WTC11 (cell line): Measurements from ENCODE around the gene CTBP1. TPM values are rescaled to one million over a fixed set of nuclear protein-coding genes. Genes with fewer than 3 reads are reported as not detected.

Source experiments
- ATAC-seq: fragments of 200-7000 bp; cut with Tn5 transposase; 2 replicates; pipeline ENCODE4 v1.10.0; 2021; ENCODE audit warnings: mild to moderate bottlenecking, moderate library complexity
- CTCF ChIA-PET: fragments of 300-600 bp; sonication (Branson Sonifier 250); formaldehyde crosslinking; loops from one replicate; lab custom pipeline; 2021; ENCODE audit warnings: antibody characterized with exemption; lab: Charles Lee
- POLR2A ChIA-PET: fragments of 350-600 bp; sonication (Branson Sonifier 250); formaldehyde crosslinking; loops from one replicate; lab custom pipeline; 2021; ENCODE audit warnings: antibody characterized with exemption; lab: Charles Lee
- DNase-seq: peaks from one replicate; pipeline ENCODE4 v3.0.0; 2021; ENCODE audit warnings: low spot score
- H3K27ac Mint-ChIP-seq: 2 replicates; pipeline ENCODE4 v1.8.0; 2021; ENCODE audit warnings: mixed read lengths
- H3K27me3 Mint-ChIP-seq: 2 replicates; pipeline ENCODE4 v1.8.0; 2021; ENCODE audit warnings: low read depth, mild to moderate bottlenecking, moderate library complexity, mixed read lengths
- H3K36me3 Mint-ChIP-seq: 2 replicates; pipeline ENCODE4 v1.8.0; 2021; ENCODE audit warnings: mixed read lengths
- H3K4me1 Mint-ChIP-seq: 2 replicates; pipeline ENCODE4 v1.8.0; 2022; ENCODE audit warnings: mixed read lengths
- H3K4me3 Mint-ChIP-seq: 2 replicates; pipeline ENCODE4 v1.8.0; 2021; ENCODE audit warnings: mild to moderate bottlenecking, moderate library complexity, mixed read lengths
- H3K9me3 Mint-ChIP-seq: 2 replicates; pipeline ENCODE4 v1.8.0; 2021; ENCODE audit warnings: mixed read lengths
- AFF4 ChIP-seq: sonication (generic); formaldehyde crosslinking; IDR thresholded peaks from 2 replicates; pipeline ENCODE4 v1.8.1; 2023; ENCODE audit warnings: mild to moderate bottlenecking, missing genetic modification reagents, borderline replicate concordance
- ATF6 ChIP-seq: sonication (generic); formaldehyde crosslinking; IDR thresholded peaks from 2 replicates; pipeline ENCODE4 v1.8.1; 2023; ENCODE audit warnings: mild to moderate bottlenecking, missing genetic modification reagents
- CREM ChIP-seq: sonication (generic); formaldehyde crosslinking; IDR thresholded peaks from 2 replicates; pipeline ENCODE4 v1.8.1; 2022; ENCODE audit warnings: mild to moderate bottlenecking, missing genetic modification reagents, moderate library complexity
- FOXK1 ChIP-seq: sonication (generic); formaldehyde crosslinking; IDR thresholded peaks from 2 replicates; pipeline ENCODE4 v1.8.0; 2022; ENCODE audit warnings: mild to moderate bottlenecking, moderate library complexity, missing genetic modification reagents
- IRF1 ChIP-seq: sonication (generic); formaldehyde crosslinking; IDR thresholded peaks from 2 replicates; pipeline ENCODE4 v1.8.0; 2023; ENCODE audit warnings: missing genetic modification reagents
- NFYB ChIP-seq: sonication (generic); formaldehyde crosslinking; conservative IDR thresholded peaks from 2 replicates; pipeline ENCODE4 v1.8.0; 2022; ENCODE audit warnings: low read depth, missing genetic modification reagents
- RELA ChIP-seq: sonication (generic); formaldehyde crosslinking; IDR thresholded peaks from 2 replicates; pipeline ENCODE4 v1.8.1; 2022; ENCODE audit warnings: missing genetic modification reagents, mild to moderate bottlenecking, borderline replicate concordance
- TP53 ChIP-seq: sonication (generic); formaldehyde crosslinking; IDR thresholded peaks from 2 replicates; pipeline ENCODE4 v1.8.1; 2023; ENCODE audit warnings: mild to moderate bottlenecking, missing genetic modification reagents
- USF2 ChIP-seq: sonication (generic); formaldehyde crosslinking; IDR thresholded peaks from 2 replicates; pipeline ENCODE4 v1.8.1; 2023; ENCODE audit warnings: mild to moderate bottlenecking, missing genetic modification reagents, moderate library complexity
- ZNF396 ChIP-seq: fragments of 250-450 bp; sonication (Bioruptor Pico); IDR thresholded peaks from 2 replicates; pipeline ENCODE4 v1.8.0; 2021; ENCODE audit warnings: mild to moderate bottlenecking, moderate library complexity, borderline replicate concordance
- ZNF512 ChIP-seq: sonication (generic); formaldehyde crosslinking; IDR thresholded peaks from 2 replicates; pipeline ENCODE4 v1.8.1; 2022; ENCODE audit warnings: missing genetic modification reagents, borderline replicate concordance
- ZNF671 ChIP-seq: fragments of 250-450 bp; sonication (Bioruptor Pico); IDR thresholded peaks from 2 replicates; pipeline ENCODE4 v1.8.0; 2021; ENCODE audit warnings: mild to moderate bottlenecking
- total RNA-seq: library from RNA; stranded (reverse); gene quantifications from 3 replicates; pipeline ENCODE4 v1.2.3, GENCODE V29; 2021
- TF ChIP-seq, protein P1 (sequence below): sonication (generic); formaldehyde crosslinking; IDR thresholded peaks from 2 replicates; pipeline ENCODE4 v1.8.0; 2022; ENCODE audit warnings: mild to moderate bottlenecking, missing genetic modification reagents

Gene CTBP1
- total RNA-seq, 1 experiment from 2014 or later, result 143 TPM

DNA sequence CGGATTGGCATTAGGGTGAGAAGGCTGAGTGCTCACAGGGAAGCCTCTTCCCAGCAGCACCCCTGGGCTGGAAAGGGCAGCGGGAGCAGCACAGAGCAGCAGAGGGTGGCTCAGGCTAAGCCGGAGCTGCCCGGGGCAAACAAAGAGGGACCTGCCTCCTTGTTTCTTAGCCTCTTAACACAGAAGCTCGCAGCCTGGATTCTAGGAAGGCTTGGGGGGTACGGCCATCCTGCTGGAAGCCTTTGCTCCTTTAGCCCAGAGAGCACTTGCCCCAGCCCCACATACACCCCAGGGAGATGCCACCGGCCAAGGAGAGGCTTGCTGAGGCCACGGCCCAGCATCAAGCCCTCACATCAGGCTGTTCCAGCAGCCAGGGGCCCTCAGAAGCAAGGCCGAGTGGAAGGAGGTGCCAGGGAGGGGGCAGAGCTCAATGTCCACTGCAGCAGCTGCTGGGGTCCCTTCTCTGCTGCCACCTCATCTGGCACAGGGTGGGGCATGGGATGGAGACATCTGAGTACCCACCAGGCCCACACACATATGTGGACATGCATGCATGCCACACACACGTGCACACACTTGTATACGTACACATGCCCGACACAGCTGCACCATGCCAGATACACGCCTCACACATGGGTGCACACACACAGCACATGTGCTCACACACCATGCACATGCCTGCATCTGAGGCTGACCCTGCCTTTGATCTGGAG is 56.3 kb downstream of the CTBP1 start:
- Mint-ChIP-seq H3K4me1 (no peaks in the 10 kb centered on the region), H3K4me3 (no peak overlapping the region), H3K27ac (no peak overlapping the region), H3K36me3 (no peaks in the 10 kb centered on the region), H3K27me3 (peaks cover 4% of the 10 kb centered on the region; the same call in 1 of the 2 replicates), H3K9me3 (peaks cover 5% of the 10 kb centered on the region)
- ChIA-PET CTCF (no interaction called here), POLR2A (no interaction called here)
- DNase-seq (peak; percentile 7), ATAC-seq (no peak)
- TF ChIP-seq ATF6 (CRISPR knock-in tag), result no peak

- peaks cover 5% of the 10 kb centered on the region for H3K9me3 Mint-ChIP-seq
- no peak for DNase-seq
- no peak for TF ChIP-seq AFF4 (CRISPR knock-in tag)
- TF ChIP-seq, protein P1, sequence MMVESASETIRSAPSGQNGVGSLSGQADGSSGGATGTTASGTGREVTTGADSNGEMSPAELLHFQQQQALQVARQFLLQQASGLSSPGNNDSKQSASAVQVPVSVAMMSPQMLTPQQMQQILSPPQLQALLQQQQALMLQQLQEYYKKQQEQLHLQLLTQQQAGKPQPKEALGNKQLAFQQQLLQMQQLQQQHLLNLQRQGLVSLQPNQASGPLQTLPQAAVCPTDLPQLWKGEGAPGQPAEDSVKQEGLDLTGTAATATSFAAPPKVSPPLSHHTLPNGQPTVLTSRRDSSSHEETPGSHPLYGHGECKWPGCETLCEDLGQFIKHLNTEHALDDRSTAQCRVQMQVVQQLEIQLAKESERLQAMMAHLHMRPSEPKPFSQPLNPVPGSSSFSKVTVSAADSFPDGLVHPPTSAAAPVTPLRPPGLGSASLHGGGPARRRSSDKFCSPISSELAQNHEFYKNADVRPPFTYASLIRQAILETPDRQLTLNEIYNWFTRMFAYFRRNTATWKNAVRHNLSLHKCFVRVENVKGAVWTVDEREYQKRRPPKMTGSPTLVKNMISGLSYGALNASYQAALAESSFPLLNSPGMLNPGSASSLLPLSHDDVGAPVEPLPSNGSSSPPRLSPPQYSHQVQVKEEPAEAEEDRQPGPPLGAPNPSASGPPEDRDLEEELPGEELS (CRISPR knock-in tag), result no peak
- no peak for TF ChIP-seq FOXK1
- TF ChIP-seq ZNF671 (CRISPR knock-in tag), result no peak
- no peak for TF ChIP-seq ZNF396 (CRISPR knock-in tag)
- TF ChIP-seq TP53, result no peak
- no peak for TF ChIP-seq CREM (CRISPR knock-in tag)
- no peak for TF ChIP-seq IRF1 (CRISPR knock-in tag)
- TF ChIP-seq ZNF512 (CRISPR knock-in tag), result no peak
- no peak for TF ChIP-seq RELA (CRISPR knock-in tag)
- no peak for TF ChIP-seq USF2 (CRISPR knock-in tag)
- no peak for TF ChIP-seq NFYB (CRISPR knock-in tag)
- TF ChIP-seq, all 79 proteins: peak for 0
- H3K4me3 Mint-ChIP-seq, result no peak overlapping the region
- H3K27me3 Mint-ChIP-seq, result peaks cover 4% of the 10 kb centered on the region; the same call in 1 of the 2 replicates
- no peak for ATAC-seq
- CTCF ChIA-PET, result no interaction called here
- POLR2A ChIA-PET, result no interaction called here
- no peaks in the 10 kb centered on the region for H3K4me1 Mint-ChIP-seq
- H3K36me3 Mint-ChIP-seq, result no peaks in the 10 kb centered on the region
- no peak overlapping the region for H3K27ac Mint-ChIP-seq
These were observed 56.8 kb downstream of the CTBP1 start for GRCh38 chr4:1192091-1192492.
